HG02642 (cell line): ENCODE results near the gene ZNF576.
"Not testable (repeated sequence)": the region's sequence is repeated elsewhere in the genome, so short reads cannot be mapped to it uniquely, and the experiment has no call there.

ENCODE experiments used
- ATAC-seq: cut with Tn5 transposase; IDR thresholded peaks from one replicate; pipeline ENCODE4 v1.9.1; 2021; ENCODE audit warnings: mild to moderate bottlenecking; ENCODE audit not compliant: unreplicated experiment, poor library complexity

ZNF576 gene, protein sequence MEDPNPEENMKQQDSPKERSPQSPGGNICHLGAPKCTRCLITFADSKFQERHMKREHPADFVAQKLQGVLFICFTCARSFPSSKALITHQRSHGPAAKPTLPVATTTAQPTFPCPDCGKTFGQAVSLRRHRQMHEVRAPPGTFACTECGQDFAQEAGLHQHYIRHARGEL

DNA sequence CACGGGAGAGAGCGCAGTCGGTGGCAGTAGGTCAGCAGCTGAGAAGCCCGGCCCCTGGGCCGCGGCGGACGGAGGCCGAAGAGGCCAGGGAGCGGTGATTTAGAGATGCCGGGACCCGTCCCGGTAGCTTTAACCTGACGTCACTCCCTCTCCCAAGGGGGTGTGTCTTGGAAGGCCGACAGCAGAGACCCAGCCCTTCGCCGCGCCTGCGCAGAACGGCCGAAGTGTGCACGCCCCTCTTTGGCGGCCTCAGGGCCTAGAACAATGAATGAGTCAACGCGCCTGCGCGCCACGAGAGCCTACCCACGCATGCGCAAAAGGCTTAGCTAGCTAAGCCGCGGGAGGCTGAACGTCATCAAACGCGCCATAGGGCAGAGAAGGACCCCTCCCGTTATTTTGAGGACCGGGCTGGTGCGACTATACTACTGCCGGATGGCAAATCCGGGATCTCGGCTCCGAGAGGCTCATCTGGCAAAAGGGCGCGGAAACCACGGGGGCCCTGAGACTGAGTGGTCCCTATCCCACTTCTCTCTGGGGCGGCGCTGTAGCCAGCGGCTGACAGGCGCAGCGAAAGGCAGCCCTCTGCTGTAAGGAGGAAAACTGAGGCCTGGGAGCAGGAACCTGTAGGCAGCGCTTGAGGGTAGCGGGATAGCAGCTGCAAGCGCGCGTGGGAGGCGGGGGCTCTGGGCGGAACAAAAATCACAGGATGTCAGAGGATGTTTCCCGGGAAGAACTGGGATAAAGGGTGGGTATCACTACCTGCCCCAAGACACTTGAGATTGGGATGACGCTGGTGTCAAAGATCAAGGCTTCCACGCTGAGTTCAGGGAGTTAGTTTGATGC is at the start of gene ZNF576, which contains the start of gene IRGQ:
TSS of gene ZNF576 (plus strand) at position 597 of the 843 bp plus-strand sequence. CDS start 514 bp downstream, outside the sequence.
TSS of gene IRGQ (minus strand) at position 136 of the 843 bp plus-strand sequence. CDS start 796 bp downstream, outside the sequence.
- ATAC-seq, result peak; percentile 86

GRCh38 chr19:43547926-43548325 is 48.5 kb upstream of the ZNF576 start:
- not testable (repeated sequence) for ATAC-seq

DNA sequence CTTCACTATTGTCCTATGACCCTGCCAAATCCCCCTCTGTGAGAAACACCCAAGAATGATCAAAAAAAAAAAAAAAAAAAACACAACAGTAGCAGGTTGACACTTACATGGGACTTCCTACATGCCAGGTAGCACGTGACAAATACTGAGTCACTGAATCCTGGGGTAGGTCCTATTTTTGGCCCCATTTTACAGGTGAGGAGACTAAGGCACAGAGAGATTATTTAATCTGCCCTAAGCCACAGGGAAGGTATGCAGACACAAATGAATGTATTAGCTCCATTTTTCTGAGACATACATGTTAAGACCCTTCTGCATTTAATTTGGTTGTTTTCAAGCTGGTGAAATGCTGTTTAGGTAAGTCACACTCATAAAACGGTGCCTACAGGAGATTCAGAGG is 47.7 kb upstream of the ZNF576 start:
- no peak for ATAC-seq

DNA sequence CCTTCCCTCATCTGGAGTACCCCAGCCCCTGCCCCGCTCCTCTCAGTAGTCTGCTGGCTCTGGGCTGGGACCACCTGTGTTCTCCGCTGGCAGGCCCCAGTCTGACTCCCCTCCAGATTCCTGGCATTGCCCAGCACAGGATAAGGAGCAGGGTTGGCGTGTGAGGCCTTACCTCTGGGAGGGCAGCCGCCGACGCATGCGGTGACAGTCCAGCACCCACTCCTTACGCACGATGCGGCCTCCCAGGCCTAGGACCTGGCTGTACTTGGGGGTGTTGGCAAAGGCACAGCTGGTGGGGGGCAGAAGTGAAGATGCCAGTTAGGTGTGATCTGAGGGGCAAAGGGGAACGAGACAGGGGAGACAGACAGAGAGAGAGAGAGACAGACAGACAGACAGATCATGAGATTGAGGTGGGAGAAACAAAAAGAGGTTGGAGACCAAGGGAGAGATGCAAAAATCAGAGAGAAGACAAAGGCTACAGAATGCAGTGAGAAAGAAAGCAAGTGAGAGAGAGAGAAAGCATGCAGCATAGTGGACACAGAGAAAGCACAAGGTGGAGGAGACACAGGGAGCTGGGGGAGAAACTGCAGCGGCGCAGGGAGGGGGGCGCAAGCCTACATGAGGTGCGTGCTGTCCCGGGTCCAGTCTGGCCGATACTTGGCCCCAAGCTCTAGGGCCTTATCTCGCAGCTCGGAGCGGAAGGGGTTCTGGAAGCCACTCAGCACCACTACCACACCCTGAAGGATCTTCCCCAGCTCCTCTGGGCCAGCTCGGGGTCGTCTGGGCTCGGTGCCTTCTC is 44.8 kb upstream of the ZNF576 start:
- ATAC-seq, result no peak

- no peak for ATAC-seq
These were observed 44.3 kb upstream of the ZNF576 start for GRCh38 chr19:43552198-43552450.

GRCh38 chr19:43552616-43553015 is 43.8 kb upstream of the ZNF576 start:
- no peak for ATAC-seq

GRCh38 chr19:43553656-43554055 is 42.7 kb upstream of the ZNF576 start:
- ATAC-seq, result no peak

DNA sequence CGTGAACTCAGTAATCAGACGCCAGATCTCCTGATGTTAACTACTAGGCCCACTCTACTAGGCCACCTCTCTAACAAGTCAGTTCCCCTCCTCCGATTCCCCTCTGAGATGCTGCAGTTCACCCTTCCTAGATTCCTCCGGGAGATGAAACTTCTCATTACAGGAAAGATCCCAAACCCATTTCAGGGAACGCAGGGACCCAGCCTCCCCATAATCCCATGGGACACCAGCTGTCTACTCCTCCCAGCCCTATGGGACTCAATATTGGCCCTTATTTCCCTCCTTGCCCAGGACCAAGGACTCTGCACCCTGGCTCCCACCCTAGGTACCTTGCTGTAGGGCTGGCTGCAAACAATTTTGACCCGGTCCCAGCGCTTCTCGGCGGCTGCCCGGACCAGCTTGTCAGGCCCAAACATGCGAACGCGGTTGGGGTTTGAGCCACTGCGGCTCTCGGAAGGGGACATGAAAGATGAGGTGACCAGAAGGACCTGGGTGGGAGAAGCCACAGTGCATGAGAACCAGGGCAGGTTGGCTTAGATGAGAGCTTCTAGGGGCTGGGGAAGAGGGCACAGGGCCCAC is 42.0 kb upstream of the ZNF576 start:
- ATAC-seq, result no peak

DNA sequence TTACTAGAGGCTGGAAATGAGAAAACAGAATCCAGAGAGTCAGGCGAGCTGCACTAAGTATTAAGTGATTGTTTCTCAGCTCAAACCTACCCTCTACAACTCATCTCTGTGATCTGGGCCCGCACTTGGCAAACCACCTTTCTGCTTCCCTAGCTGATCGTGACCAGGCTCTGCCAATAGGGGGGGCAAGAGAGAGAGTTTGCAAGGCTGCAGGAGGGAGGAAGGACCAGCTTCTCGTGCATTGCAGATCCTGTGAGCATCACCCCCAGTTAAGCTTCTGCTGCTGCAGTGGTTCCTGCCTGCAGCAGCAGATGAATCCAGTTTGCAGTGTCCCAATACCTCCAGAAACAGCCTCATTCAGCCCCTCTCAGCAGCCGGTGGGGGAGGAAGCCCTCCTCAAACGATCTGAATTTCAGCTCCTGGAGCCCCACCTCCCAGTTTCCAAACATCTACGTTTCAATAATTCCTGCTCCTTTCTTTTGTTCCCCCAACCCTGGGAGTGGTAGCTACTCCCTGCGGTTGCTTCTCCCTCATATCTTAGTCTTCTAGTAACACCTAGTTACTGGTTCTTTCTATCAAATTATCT is 41.1 kb upstream of the ZNF576 start:
- no peak for ATAC-seq

DNA sequence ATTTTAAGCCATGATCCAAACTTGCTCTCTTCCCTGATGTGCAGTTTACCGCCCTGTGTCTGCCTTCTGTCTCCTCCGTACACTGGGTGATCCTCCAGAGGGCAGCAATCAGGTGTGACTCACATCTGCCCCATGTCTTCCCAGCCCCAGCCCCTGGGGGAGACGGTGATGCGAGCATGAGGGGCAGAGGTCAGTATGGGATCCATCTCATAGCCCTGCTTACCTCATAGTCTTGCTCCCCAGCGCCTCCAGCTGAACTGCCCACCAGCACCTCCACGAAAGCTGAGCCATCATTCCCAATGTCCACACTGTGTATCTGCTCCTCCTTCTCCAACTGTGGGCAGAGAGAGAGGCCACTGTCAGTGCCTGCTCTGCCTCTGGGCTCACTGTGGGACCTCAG is 35.7 kb upstream of the ZNF576 start:
- ATAC-seq, result no peak

GRCh38 chr19:43561139-43561970 is 35.0 kb upstream of the ZNF576 start:
- ATAC-seq, result no peak

- no peak for ATAC-seq
These were observed 34.1 kb upstream of the ZNF576 start for GRCh38 chr19:43562226-43562697.

DNA sequence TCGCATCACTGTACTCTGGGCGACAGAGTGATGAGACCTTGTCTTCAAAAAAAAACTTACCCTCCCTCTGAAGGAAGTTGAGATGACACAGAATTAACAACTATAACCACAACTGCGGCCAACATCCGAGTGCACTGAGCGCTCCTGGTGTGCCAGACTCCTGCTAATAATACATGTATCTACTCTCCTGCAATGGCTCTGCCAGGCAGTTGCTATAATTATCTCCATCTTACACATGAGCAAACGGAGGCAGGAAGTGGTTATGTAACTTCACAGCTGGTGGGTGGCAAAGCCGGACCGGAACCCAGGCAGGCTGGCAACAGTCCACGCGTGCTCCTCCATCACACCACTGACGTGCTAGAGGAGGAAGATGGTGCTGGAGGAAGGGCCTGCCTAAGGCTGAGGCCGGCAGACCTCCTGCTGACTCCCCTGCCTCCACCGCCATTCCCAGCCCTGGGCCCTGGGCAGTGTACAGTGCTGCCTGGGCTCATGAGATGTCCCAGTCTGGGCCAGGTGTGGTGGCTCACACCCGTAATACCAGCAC is 33.6 kb upstream of the ZNF576 start:
- peak; percentile 76 for ATAC-seq

- no peak for ATAC-seq
These were observed 32.5 kb upstream of the ZNF576 start for GRCh38 chr19:43563816-43564457.

GRCh38 chr19:43564800-43565199 is 31.6 kb upstream of the ZNF576 start:
- ATAC-seq, result no peak

GRCh38 chr19:43569657-43570056 is 26.7 kb upstream of the ZNF576 start:
- ATAC-seq, result no peak

DNA sequence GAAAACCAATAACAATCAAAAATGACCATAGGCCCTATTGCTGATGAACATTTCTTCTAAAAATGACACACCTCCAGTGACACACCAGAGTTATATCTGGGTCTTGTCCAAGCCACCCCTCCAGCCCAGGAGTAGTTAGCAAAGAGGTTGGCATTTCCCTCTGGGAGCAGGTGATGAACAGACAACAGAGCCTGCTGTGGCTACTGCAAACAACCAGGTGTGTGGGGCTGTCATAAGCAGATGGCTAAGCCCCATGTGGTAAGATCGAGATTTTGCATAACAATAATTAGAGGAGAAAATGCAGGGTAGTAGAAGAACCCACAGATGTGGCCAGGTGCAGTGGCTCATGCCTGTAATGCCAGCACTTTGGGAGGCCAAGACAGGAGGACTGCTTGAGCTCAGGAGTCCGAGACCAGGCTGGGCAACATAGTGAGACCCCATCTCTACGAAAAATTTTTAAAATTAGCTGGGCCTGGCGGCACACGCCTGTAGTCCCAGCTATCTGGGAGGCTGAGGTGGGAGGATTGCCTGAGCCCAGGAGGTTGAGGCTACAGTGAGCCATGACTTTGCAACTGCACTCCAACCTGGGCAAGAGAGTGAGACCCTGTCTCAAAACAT is 26.1 kb upstream of the ZNF576 start:
- no peak for ATAC-seq

GRCh38 chr19:43572171-43572588 is 24.2 kb upstream of the ZNF576 start:
- ATAC-seq, result no peak
